HG03060 (cell line): ENCODE results near the gene MAPK8IP1.
"Not testable (repeated sequence)": the region's sequence is repeated elsewhere in the genome, so short reads cannot be mapped to it uniquely, and the experiment has no call there.

Source experiments
- ATAC-seq: cut with Tn5 transposase; IDR thresholded peaks from one replicate; pipeline ENCODE4 v1.9.1; 2021; ENCODE audit warnings: low read depth, moderate number of reproducible peaks; ENCODE audit not compliant: unreplicated experiment

MAPK8IP1 gene

GRCh38 chr11:45889555-45889954 is 4.1 kb downstream of the MAPK8IP1 start:
- no peak for ATAC-seq

- ATAC-seq: no peak
Observed at GRCh38 chr11:45889966-45890365, 4.5 kb downstream of the MAPK8IP1 start.

- ATAC-seq: no peak
Observed at GRCh38 chr11:45890886-45891550, 5.6 kb downstream of the MAPK8IP1 start.

DNA sequence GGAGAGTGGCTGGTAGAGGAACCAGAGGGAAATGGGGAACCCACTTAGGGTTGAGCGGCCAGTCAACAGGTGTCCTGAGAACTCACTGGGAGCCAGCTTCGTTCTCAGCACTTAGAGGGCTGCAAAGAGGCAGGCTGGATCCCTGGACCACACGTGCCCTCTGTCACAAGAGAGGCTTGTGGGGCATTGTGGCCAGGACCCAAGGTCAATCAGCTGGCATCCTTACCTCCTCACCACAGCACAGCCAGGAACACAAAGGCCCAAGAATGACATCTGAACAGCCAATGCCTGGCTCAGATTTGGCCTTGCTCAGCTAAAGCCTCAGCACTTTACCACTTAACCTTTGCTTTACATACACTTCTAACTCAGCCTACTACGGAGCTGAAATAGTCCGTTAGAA is 7.4 kb downstream of the MAPK8IP1 start:
- ATAC-seq: no peak

- no peak for ATAC-seq
Observed at GRCh38 chr11:45894555-45895247, 9.2 kb downstream of the MAPK8IP1 start.

DNA sequence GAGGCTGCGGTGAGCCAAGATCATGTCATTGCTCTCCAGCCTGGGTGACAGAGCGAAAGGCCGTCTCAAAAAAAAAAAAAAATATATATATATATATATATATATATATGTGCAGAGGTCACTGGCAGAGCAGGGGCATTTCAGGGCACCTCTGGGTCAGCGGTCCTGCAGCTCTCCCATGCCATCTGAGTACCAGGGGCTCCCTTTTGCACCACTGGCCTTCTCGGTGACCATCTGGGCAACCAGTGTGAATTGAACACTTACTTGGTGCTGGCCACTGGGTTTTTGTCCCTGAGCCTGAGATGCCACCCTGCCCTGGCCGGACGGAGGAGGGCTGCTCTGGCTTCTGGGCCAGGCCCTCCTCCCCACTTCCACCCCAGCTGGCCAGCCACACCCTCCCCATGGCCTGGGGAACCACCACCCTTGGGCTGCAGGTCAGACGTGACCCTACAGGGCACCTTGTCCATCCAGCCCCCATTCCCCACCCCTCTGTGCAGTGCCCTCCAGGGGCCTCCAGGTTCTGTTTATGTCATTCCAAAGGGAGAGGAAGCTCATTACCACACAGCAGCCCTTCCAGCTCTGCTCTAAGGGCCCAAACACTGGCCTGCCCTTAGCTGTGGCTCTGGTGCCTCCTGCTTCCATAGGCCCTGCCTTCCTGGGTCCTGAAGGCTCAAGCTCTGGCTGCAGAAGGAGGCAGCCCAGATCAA is 10.3 kb downstream of the MAPK8IP1 start:
- ATAC-seq: no peak

DNA sequence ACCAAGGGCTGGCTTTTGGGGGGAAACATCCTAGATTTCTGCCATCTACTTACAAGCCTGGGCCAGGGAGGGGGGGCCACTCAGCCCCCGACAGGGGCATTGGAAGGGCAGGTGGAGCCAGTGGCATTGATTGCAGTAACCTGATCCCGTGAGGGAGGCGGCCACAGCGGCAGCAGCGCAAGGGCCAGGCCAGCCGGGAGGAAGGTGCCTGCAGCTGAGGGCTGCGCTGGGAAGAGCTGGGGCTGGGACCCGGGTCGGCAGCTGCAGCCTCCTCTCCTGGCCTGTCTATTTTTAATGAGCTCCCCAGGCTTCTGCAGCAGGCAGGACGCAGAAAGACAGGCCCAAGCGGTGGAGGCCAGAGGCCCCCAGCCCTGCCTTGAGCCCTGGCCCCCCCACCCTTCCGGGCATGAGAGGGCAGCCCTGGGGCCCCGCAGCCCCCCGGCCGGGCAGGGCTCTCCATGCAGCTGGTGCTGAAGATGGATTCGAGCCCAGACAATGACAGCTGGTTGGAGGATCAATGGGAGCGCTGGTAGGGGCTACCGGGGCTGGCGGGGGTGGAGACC is 11.1 kb downstream of the MAPK8IP1 start:
- ATAC-seq: no peak

- ATAC-seq: no peak
Observed at GRCh38 chr11:45897556-45897955, 12.1 kb downstream of the MAPK8IP1 start.

GRCh38 chr11:45899086-45899447 is 13.6 kb downstream of the MAPK8IP1 start:
- ATAC-seq: no peak

DNA sequence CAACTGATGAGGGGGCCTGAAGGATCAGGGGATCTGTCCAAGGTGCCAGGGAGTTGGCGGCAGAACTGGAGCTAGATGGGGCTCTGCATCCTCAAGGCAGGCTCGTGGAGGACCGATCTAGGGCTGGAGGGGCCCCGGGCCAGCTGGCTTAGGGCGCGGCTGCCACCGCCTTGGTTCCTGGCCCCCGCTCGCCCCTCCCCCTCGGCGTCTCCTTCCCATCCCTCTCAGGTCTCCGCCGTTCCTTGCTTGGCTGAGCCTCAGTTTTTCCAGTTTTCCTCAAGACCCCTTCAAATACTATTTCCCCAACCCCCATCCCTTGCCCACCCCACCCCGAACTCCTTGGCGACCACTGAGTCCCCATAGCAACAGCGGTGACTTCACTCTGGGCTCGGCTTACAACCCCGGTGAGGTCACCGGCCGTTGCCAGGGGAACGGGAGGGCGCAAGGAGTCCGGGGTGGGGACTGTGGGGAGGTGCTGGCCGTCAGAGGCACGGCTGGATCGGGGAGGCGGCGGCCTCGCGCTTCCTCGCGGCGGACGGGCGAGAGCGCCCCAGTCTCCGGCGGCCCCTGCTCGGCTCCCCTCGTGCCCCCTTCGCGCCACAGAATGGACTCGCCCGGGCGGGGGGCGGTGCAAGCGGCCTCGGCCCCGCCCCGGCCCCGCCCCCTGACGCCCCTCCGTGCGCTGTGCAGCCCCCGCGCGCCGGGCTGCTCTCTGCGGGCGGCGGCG is 14.2 kb downstream of the MAPK8IP1 start:
- no peak for ATAC-seq

GRCh38 chr11:45900175-45900800 is 14.8 kb downstream of the MAPK8IP1 start:
- not testable (repeated sequence) for ATAC-seq

- ATAC-seq: no peak
Observed at GRCh38 chr11:45900916-45901617, 15.6 kb downstream of the MAPK8IP1 start.

- ATAC-seq: no peak
Observed at GRCh38 chr11:45901626-45902025, 16.2 kb downstream of the MAPK8IP1 start.

DNA sequence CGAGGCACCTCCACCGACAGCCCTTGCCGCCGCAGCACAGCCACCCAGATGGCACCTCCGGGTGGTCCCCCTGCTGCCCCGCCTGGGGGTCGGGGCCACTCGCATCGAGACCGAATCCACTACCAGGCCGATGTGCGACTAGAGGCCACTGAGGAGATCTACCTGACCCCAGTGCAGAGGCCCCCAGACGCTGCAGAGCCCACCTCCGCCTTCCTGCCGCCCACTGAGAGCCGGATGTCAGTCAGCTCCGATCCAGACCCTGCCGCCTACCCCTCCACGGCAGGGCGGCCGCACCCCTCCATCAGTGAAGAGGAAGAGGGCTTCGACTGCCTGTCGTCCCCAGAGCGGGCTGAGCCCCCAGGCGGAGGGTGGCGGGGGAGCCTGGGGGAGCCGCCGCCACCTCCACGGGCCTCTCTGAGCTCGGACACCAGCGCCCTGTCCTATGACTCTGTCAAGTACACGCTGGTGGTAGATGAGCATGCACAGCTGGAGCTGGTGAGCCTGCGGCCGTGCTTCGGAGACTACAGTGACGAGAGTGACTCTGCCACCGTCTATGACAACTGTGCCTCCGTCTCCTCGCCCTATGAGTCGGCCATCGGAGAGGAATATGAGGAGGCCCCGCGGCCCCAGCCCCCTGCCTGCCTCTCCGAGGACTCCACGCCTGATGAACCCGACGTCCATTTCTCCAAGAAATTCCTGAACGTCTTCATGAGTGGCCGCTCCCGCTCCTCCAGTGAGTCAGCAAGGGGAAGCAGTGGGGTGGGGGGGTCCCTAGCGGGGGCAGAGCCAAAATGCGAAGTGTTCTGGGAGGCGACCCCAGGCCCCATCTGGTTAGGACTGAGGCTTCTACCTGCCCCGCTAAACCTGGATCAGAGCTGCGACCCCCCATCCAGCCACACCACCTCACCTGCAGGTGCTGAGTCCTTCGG is 17.3 kb downstream of the MAPK8IP1 start:
- ATAC-seq: no peak

DNA sequence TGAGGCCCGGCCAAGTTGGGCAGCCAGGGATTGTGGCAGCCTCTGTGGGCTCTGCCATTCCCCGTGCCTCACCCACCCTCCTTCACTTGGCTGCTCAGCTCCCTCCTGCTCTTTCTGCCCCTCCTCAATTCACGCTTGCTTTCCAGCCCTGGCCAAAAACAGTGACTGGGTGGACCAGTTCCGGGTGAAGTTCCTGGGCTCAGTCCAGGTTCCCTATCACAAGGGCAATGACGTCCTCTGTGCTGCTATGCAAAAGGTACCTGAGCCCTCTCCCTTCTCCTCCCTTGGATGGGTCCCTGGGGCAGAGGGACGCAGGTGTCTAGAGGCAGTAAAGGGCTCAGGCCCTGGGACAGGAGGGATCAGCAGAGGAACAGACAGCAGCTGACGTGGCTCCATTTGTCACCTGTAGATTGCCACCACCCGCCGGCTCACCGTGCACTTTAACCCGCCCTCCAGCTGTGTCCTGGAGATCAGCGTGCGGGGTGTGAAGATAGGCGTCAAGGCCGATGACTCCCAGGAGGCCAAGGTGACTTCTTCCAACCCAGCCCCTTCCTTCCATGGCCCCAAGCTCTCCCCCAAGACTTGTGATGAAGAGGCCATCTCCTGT is 19.0 kb downstream of the MAPK8IP1 start:
- no peak for ATAC-seq

DNA sequence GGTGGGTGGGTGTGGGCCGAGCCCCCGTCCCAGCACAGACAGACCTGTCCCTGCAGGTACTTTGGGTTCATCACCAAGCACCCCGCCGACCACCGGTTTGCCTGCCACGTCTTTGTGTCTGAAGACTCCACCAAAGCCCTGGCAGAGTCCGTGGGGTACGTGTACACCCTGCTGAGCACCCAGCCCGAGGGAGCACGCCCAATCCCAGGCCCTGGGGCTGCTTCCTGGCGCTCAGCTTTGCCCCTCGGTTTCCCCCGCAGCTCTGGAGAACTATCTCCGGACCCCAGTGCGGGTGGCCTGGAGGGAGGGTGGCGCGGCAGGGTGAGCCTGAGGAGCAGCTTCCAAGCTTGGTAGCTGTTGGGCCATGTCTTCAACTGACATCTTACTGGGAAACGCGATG is 19.6 kb downstream of the MAPK8IP1 start:
- ATAC-seq: no peak

DNA sequence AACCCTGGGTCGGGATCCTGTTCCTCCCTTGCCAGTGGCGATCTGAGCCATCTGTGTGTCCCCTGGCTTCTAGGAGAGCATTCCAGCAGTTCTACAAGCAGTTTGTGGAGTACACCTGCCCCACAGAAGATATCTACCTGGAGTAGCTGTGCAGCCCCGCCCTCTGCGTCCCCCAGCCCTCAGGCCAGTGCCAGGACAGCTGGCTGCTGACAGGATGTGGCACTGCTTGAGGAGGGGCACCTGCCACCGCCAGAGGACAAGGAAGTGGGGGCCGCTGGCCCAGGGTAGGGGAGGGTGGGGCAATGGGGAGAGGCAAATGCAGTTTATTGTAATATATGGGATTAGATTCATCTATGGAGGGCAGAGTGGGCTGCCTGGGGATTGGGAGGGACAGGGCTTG is 20.1 kb downstream of the MAPK8IP1 start:
- not testable (repeated sequence) for ATAC-seq

- no peak for ATAC-seq
Observed at GRCh38 chr11:45906096-45906682, 20.7 kb downstream of the MAPK8IP1 start.
